Effector memory CD8-positive, alpha-beta T cell (primary cell): ENCODE data around the gene CYB5R2.

ENCODE experiments used
- ATAC-seq: fragments of 150-1000 bp; cut with Tn5 transposase; replicated peaks from 2 replicates; pipeline ENCODE4 v1.10.0; 2021; ENCODE audit warnings: mild to moderate bottlenecking, moderate library complexity
- DNase-seq, 3 experiments: peaks; one replicate each; pipeline ENCODE4 v3.0.0; 2021
- H3K27ac Mint-ChIP-seq, 2 donors: one replicate each; pipeline ENCODE4 v1.8.0; 2022; ENCODE audit warnings: mild to moderate bottlenecking in 2 of 2, mixed read lengths in 2 of 2, moderate library complexity in 2 of 2
- H3K27me3 Mint-ChIP-seq, 2 donors: one replicate each; pipeline ENCODE4 v1.8.0; 2022; ENCODE audit warnings: mixed read lengths in 2 of 2
- H3K36me3 Mint-ChIP-seq: one replicate; pipeline ENCODE4 v1.8.0; 2022; ENCODE audit warnings: mild to moderate bottlenecking, moderate library complexity, mixed read lengths; ENCODE audit not compliant: insufficient read depth
- H3K4me1 Mint-ChIP-seq, 2 donors: one replicate each; pipeline ENCODE4 v1.8.0; 2022; ENCODE audit warnings: low read depth in 2 of 2, mixed read lengths in 2 of 2
- H3K4me3 Mint-ChIP-seq, 2 donors: one replicate each; pipeline ENCODE4 v1.8.0; 2022; ENCODE audit warnings: mild to moderate bottlenecking in 2 of 2, mixed read lengths in 2 of 2, moderate library complexity in 2 of 2
- H3K9me3 Mint-ChIP-seq, 2 donors: one replicate each; pipeline ENCODE4 v1.8.0; 2022; ENCODE audit warnings: mixed read lengths in 2 of 2
- total RNA-seq, 9 experiments: gene quantifications; one replicate each; lab custom pipeline; 2026; lab: John Stamatoyannopoulos, UW

Gene CYB5R2
- 0 to 0.30 (median 0.06) reads per million in 9 experiments for total RNA-seq

GRCh38 chr11:7672960-7673723 is at the start of gene CYB5R2:
TSS of gene CYB5R2 (minus strand) at chr11:7673500. CDS start at chr11:7672825, 675 bp downstream.
- Mint-ChIP-seq H3K4me1 (peaks cover 0 to 7% of the 10 kb centered on the region in 2 donors), H3K27me3 (peaks cover 75 to 84% of the 10 kb centered on the region in 2 donors), H3K36me3 (no peaks in the 10 kb centered on the region), H3K27ac (no peak within 1 kb of the TSS), H3K9me3 (no peaks in the 10 kb centered on the region), H3K4me3 (peak within 1 kb of the TSS; percentile 61 to 67)
- DNase-seq (no peak), ATAC-seq (peak; percentile 17)

DNA sequence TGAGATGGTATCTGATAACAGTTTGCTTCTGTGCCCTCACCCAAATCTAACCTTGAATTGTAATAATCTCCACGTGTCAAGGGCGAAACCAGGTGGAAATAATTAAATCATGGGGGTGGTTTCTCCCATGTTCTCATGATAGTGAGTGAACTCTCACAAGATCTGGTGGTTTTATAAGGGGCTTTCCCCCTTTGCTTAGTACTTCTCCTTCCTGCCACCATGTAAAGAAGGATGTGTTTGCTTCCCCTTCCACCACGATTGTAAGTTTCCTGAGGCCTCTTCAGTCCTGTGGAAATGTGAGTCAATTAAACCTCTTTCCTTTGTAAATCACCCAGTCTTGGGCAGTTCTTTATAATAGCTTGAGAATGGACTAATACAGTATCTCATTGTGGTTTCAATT is 41.5 kb upstream of the CYB5R2 start:
- no peaks in the 10 kb centered on the region for H3K9me3 Mint-ChIP-seq
- peaks cover 12 to 37% of the 10 kb centered on the region in 2 donors for H3K27me3 Mint-ChIP-seq
- no peak overlapping the region for H3K27ac Mint-ChIP-seq
- H3K4me1 Mint-ChIP-seq: no peaks in the 10 kb centered on the region
- ATAC-seq: no peak
- no peak overlapping the region for H3K4me3 Mint-ChIP-seq
- no peak for DNase-seq
- H3K36me3 Mint-ChIP-seq: no peaks in the 10 kb centered on the region

DNA sequence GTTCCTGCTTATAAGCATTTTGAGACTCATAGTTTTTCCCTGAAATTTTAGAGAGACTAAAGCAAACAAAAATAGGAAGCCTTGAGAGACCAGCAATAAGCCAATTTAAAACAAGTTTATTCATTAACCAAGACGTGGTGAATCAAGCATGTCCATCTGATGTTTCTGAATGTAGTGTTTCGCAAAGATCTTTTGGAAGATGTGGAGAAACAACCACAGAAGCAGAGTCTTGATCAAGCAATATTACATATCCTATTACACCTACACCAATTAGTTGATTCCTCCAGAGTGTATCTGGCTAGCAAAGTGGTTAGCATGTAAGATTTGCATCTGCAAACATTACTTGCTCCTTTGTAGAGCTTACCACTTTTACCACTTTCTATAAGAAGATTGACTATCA is 33.1 kb upstream of the CYB5R2 start, which contains the start of gene OVCH2:
TSS of gene OVCH2 (minus strand) at position 101 of the 400 bp plus-strand sequence. CDS start at position 18, 83 bp downstream.
- ATAC-seq: no peak
- H3K4me1 Mint-ChIP-seq: no peaks in the 10 kb centered on the region
- no peaks in the 10 kb centered on the region for H3K9me3 Mint-ChIP-seq
- H3K27ac Mint-ChIP-seq: no peak within 1 kb of the TSS
- no peak within 1 kb of the TSS for H3K4me3 Mint-ChIP-seq
- no peak for DNase-seq
- H3K27me3 Mint-ChIP-seq: peaks cover 32 to 43% of the 10 kb centered on the region in 2 donors
- no peaks in the 10 kb centered on the region for H3K36me3 Mint-ChIP-seq

DNA sequence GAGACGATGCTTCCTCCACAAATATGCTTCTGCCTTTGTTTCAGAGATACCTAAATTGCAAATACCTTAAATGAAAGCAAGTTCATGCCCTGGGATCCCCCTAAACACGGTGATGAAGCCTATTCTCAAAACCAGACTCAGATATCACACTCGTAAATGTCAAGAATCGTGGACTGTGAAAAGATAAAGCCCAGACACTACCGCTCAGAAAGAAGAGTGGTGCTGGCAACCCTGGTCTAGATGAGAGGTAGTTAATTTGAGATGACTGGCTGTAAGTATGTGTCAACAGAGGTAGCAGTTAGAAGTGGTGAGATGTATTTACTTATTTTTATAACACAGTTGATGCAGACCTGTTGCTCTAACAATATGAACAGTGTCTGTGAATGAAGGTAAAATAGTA is 30.4 kb upstream of the CYB5R2 start:
- no peaks in the 10 kb centered on the region for H3K4me1 Mint-ChIP-seq
- H3K9me3 Mint-ChIP-seq: no peaks in the 10 kb centered on the region
- no peak overlapping the region for H3K27ac Mint-ChIP-seq
- no peak overlapping the region for H3K4me3 Mint-ChIP-seq
- no peak for ATAC-seq
- no peaks in the 10 kb centered on the region for H3K36me3 Mint-ChIP-seq
- peaks cover 28 to 47% of the 10 kb centered on the region in 2 donors for H3K27me3 Mint-ChIP-seq
- DNase-seq: no peak

DNA sequence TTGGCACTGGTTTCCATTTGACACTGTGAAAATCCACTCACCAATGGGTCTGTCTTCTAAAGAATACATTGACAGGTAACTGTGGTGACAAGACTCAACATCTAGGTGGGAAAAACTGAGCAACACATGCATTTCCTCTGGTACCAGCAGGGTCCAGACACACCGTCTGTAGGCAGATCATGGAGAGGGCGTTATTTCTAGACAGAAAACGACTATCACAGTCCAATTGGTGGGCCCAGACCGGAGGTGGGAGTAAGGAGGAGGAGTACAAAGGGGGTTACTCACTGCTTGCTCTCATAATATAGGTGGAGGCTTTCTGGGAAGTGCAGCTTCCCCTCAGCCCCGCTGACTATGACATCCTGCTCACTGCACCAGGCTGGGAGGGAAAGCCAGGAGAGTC is 23.1 kb upstream of the CYB5R2 start:
- H3K36me3 Mint-ChIP-seq: no peaks in the 10 kb centered on the region
- H3K27ac Mint-ChIP-seq: no peak overlapping the region
- H3K27me3 Mint-ChIP-seq: peaks cover 47 to 52% of the 10 kb centered on the region in 2 donors
- no peak overlapping the region for H3K4me3 Mint-ChIP-seq
- ATAC-seq (no peak), DNase-seq (no peak)
- H3K4me1 Mint-ChIP-seq: no peaks in the 10 kb centered on the region
- H3K9me3 Mint-ChIP-seq: no peaks in the 10 kb centered on the region

DNA sequence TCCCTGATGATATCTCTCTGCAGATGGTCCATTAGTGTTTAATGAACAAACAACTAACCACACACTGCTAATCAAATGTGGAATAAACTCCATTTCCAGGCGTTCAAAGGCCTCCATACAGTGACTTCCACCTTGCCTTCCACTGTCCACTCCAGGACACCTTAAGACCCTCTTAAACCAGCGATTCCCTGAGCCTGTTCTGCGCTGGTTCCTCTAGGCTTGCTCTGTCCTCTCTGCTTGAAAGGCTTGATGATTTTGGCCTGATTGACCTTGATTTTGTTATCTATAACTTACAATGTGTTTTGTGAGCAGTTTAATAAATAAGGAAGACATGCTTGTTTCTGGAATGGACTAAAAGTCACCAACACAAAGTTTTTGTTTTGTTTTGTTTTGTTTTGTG is 20.9 kb upstream of the CYB5R2 start:
- no peak overlapping the region for H3K4me3 Mint-ChIP-seq
- ATAC-seq (no peak), DNase-seq (no peak)
- H3K27ac Mint-ChIP-seq: no peak overlapping the region
- no peaks in the 10 kb centered on the region for H3K4me1 Mint-ChIP-seq
- no peaks in the 10 kb centered on the region for H3K36me3 Mint-ChIP-seq
- H3K9me3 Mint-ChIP-seq: no peaks in the 10 kb centered on the region
- H3K27me3 Mint-ChIP-seq: peaks cover 47 to 60% of the 10 kb centered on the region in 2 donors

- Mint-ChIP-seq H3K4me1 (no peaks in the 10 kb centered on the region), H3K36me3 (no peaks in the 10 kb centered on the region), H3K9me3 (no peaks in the 10 kb centered on the region), H3K4me3 (no peak overlapping the region), H3K27me3 (peaks cover 52 to 70% of the 10 kb centered on the region in 2 donors), H3K27ac (no peak overlapping the region)
- ATAC-seq (no peak), DNase-seq (no peak)
Observed at GRCh38 chr11:7692426-7692825, 19.1 kb upstream of the CYB5R2 start.

- no peak overlapping the region for H3K27ac Mint-ChIP-seq
- H3K4me1 Mint-ChIP-seq: no peaks in the 10 kb centered on the region
- H3K27me3 Mint-ChIP-seq: peaks cover 54 to 70% of the 10 kb centered on the region in 2 donors
- no peak for ATAC-seq
- no peaks in the 10 kb centered on the region for H3K9me3 Mint-ChIP-seq
- H3K4me3 Mint-ChIP-seq: no peak overlapping the region
- no peak for DNase-seq
- no peaks in the 10 kb centered on the region for H3K36me3 Mint-ChIP-seq
Observed at GRCh38 chr11:7691759-7692350, 18.6 kb upstream of the CYB5R2 start.

GRCh38 chr11:7690648-7691047 is 17.3 kb upstream of the CYB5R2 start:
- Mint-ChIP-seq H3K36me3 (no peaks in the 10 kb centered on the region), H3K9me3 (no peaks in the 10 kb centered on the region), H3K4me1 (no peaks in the 10 kb centered on the region), H3K27ac (no peak overlapping the region), H3K27me3 (peaks cover 54 to 70% of the 10 kb centered on the region in 2 donors), H3K4me3 (no peak overlapping the region)
- ATAC-seq (no peak), DNase-seq (no peak)

DNA sequence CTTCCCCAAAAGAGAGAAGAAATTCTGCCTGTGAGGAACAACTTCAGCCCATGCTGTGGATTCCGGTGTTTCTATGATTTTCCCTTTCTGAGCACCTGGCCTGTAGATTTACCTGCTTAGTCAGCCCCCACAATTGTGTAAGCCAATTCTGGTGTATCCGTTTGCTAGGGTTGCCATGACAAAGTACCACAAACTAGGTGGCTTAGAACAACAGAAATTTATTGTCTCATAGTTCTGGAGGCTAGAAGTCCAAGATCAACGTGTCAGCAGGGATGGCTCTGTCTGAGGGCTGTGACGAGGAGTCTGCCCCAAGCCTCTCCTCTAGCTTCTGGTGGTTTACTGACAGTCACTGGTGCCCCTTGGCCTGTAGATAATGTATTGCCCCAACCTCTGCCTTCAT is 15.9 kb upstream of the CYB5R2 start:
- no peaks in the 10 kb centered on the region for H3K36me3 Mint-ChIP-seq
- ATAC-seq: no peak
- H3K27ac Mint-ChIP-seq: no peak overlapping the region
- no peak for DNase-seq
- no peak overlapping the region for H3K4me3 Mint-ChIP-seq
- no peaks in the 10 kb centered on the region for H3K4me1 Mint-ChIP-seq
- peaks cover 53 to 67% of the 10 kb centered on the region in 2 donors for H3K27me3 Mint-ChIP-seq
- H3K9me3 Mint-ChIP-seq: no peaks in the 10 kb centered on the region

- H3K36me3 Mint-ChIP-seq: no peaks in the 10 kb centered on the region
- no peak for DNase-seq
- no peaks in the 10 kb centered on the region for H3K4me1 Mint-ChIP-seq
- H3K9me3 Mint-ChIP-seq: no peaks in the 10 kb centered on the region
- no peak for ATAC-seq
- H3K27me3 Mint-ChIP-seq: peaks cover 44 to 58% of the 10 kb centered on the region in 2 donors
- no peak overlapping the region for H3K27ac Mint-ChIP-seq
- no peak overlapping the region for H3K4me3 Mint-ChIP-seq
Observed at GRCh38 chr11:7688238-7688826, 15.0 kb upstream of the CYB5R2 start.

DNA sequence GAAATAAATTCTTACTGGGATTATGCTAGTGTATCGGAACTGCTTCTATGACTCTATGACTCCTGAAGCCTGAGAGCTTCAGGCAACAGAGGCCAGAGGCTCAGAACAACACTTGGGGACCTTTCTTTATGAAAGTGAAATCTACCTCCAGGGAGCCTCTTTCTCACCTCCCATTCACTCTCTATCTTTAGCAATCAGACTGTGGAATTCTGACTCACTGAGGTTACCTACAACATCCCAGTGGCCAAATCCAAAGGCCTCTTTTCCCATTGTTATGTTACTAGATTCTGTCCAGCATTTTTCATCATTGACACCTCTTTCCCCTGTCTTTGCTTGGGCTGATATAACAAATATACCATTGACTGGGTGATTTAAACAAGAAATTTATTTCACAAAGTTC is 14.1 kb upstream of the CYB5R2 start:
- no peak for ATAC-seq
- no peaks in the 10 kb centered on the region for H3K4me1 Mint-ChIP-seq
- H3K27me3 Mint-ChIP-seq: peaks cover 34 to 48% of the 10 kb centered on the region in 2 donors
- H3K4me3 Mint-ChIP-seq: no peak overlapping the region
- no peaks in the 10 kb centered on the region for H3K36me3 Mint-ChIP-seq
- DNase-seq: no peak
- H3K27ac Mint-ChIP-seq: no peak overlapping the region
- H3K9me3 Mint-ChIP-seq: no peaks in the 10 kb centered on the region

GRCh38 chr11:7686761-7687160 is 13.5 kb upstream of the CYB5R2 start:
- Mint-ChIP-seq H3K4me1 (no peaks in the 10 kb centered on the region), H3K27ac (no peak overlapping the region), H3K27me3 (peaks cover 29 to 42% of the 10 kb centered on the region in 2 donors), H3K4me3 (no peak overlapping the region), H3K9me3 (no peaks in the 10 kb centered on the region), H3K36me3 (no peaks in the 10 kb centered on the region)
- DNase-seq (no peak), ATAC-seq (no peak)

- no peak for ATAC-seq
- no peak overlapping the region for H3K27ac Mint-ChIP-seq
- no peaks in the 10 kb centered on the region for H3K9me3 Mint-ChIP-seq
- no peaks in the 10 kb centered on the region for H3K4me1 Mint-ChIP-seq
- no peaks in the 10 kb centered on the region for H3K36me3 Mint-ChIP-seq
- no peak for DNase-seq
- no peak overlapping the region for H3K4me3 Mint-ChIP-seq
- peaks cover 35 to 37% of the 10 kb centered on the region in 2 donors for H3K27me3 Mint-ChIP-seq
Observed at GRCh38 chr11:7683571-7683970, 10.3 kb upstream of the CYB5R2 start.
